Measurements from ENCODE around the gene TICAM2. TPM values are rescaled to one million over a fixed set of nuclear protein-coding genes. Genes with fewer than 3 reads are reported as not detected.

The TICAM2 gene
- total RNA-seq, 2 donors from 2014 or later = 0.66 to 0.91 TPM

DNA sequence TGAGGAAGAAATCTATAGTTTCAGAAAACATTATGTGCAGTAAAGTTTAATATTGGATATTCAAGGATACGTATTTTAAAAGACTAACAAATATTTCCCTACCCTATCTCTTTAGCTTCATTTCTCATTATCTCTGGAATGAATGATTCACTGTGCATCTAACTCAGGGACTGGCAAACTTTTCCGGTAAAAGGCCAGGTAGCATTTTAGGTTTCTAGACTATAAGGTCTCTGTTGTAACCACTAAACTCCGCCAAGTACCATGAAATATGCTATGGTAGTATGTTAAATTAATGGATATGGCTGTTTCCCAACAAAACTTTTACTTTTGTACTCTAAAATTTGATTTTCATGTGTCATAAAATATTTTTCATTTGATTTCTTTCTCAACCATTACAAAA, 70.9 kb downstream of the TICAM2 start:
- H3K9me3 Mint-ChIP-seq = no peaks in the 10 kb centered on the region
- no peak overlapping the region for H3K27ac Mint-ChIP-seq
- peaks cover 6 to 29% of the 10 kb centered on the region in 2 donors for H3K36me3 Mint-ChIP-seq

DNA sequence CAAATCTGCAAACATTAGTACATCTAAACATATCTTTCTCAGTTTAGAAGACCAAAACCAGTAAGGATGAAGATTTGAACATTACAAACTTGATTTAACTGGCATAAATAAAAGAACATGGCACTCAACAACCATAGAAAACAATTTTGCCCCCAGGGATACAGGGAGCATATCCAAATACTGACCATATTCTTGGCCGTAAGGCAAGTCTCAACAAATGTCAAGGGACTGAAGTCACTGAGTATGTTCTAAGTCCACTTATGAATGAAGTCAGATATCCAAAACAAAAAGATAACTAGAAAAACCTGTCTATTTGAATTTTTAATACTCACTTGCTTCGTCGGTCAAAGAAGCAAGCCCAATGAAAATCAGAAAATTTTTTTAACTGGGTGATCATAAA, 71.9 kb downstream of the TICAM2 start:
- peaks cover 3 to 19% of the 10 kb centered on the region in 2 donors for H3K36me3 Mint-ChIP-seq
- H3K9me3 Mint-ChIP-seq = no peaks in the 10 kb centered on the region
- no peak for ATAC-seq

More for the DNA sequence above, 70.9 kb downstream of the TICAM2 start:
- ATAC-seq (no peak), DNase-seq (ENCODE audit: low spot score in 2 of 2) (no peak)

More for the DNA sequence above, 71.9 kb downstream of the TICAM2 start:
- DNase-seq (ENCODE audit: low spot score in 2 of 2) = no peak
- no peak overlapping the region for H3K27ac Mint-ChIP-seq

Other genes with a start within 250 kb of the TICAM2 start
- 10 to 100 TPM; 13.7 TPM for gene FEM1C, start 57.7 kb downstream of the TICAM2 start, total RNA-seq
- 10 to 100 TPM; 33.1 to 38.4 TPM for gene TMED7, start 23.6 kb upstream of the TICAM2 start, total RNA-seq
- gene CDO1, start 214.2 kb upstream of the TICAM2 start, total RNA-seq = 1 to 10 TPM in 1 of 2 donors, not detected in 1; 1.9 TPM
- gene ATG12, start 239.1 kb upstream of the TICAM2 start, total RNA-seq = 10 to 100 TPM; 45.3 to 59.0 TPM
- 100 to 1,000 TPM in 1 of 2 donors, 10 to 100 TPM in 1; 47.6 to 126 TPM for gene AP3S1, start 239.5 kb upstream of the TICAM2 start, total RNA-seq